Stimulated activated CD8-positive, alpha-beta memory T cell treated with anti-CD3 and anti-CD28 coated beads, Interleukin-7, amount 100 ng/mL, for 48 hours (primary cell): Measurements from ENCODE around the gene PHF21B.

ENCODE experiments used
- DNase-seq, 2 donors: peaks; one replicate each; pipeline ENCODE4 v3.0.0-alpha.2; 2020; ENCODE audit warnings: low read depth in 1 of 2; ENCODE audit errors: extremely low read depth in 1 of 2

Gene PHF21B

DNA sequence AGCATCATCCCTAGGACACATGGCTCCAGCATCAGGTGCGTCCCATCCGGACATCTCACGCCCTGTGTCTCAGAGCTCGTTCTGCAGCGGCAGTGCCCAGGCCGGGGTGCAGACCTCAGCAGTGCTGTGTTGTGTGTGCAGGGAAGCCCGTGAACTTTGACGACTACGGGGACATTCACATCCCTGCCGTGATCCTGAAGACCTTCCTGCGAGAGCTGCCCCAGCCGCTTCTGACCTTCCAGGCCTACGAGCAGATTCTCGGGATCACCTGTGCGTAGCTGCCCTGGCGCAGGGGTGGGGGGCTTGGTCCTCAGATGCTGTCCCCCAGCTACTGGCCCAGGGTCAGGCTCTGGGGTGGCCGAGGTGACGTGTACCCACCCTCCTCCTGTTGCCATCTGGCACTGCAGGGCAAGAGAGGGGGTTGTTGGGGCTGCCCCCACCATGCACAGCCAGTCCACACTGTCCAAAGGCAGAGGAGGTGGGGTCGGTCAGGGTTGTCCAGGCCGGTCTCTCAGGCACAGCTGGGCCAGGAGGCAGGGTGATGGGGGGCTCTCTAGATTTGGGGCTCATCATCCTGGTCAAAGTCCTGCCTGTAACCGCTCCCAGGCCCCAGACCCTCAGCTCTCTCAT, 160.9 kb downstream of the PHF21B start:
- DNase-seq, result no peak

DNA sequence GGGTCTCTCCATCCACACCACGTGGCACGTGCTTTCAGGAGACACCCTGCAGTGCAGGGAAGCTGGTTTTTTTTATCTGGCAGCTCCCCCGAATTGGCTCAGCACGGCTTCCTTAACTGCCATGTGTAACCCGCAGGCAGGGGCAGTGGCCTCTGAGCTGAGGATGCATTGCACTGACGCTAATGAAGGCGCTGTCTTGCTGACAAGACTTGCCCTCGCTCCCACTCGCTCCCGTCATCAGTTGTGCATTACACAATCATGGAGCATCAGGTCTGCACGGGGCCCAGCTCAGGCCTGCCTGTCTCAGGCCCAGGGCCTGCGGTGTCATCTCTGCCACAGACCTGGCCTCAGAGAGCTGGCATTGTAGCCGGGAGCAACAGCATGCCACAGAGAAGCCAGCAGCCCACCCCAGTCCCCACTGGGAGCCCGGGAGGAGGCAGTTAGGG, 161.5 kb downstream of the PHF21B start:
- no peak for DNase-seq

DNA sequence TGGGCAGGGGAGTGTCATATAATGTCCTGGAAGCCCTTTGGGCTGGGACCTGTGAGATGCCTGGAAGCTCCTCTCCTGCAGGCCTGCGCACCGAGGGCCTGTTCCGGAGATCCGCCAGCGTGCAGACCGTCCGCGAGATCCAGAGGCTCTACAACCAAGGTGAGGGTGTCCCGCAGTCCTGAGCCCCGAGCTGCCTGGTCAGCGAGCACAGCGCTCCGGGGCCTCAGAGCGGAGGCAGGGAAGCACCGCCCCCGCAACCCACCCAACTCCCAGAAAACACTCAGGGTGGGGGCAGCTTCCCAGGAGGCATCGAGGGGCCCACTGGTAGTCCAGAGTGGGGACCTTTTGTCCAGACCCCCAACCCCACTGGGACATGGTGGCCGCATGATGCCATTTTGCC, 161.9 kb downstream of the PHF21B start:
- no peak for DNase-seq

DNA sequence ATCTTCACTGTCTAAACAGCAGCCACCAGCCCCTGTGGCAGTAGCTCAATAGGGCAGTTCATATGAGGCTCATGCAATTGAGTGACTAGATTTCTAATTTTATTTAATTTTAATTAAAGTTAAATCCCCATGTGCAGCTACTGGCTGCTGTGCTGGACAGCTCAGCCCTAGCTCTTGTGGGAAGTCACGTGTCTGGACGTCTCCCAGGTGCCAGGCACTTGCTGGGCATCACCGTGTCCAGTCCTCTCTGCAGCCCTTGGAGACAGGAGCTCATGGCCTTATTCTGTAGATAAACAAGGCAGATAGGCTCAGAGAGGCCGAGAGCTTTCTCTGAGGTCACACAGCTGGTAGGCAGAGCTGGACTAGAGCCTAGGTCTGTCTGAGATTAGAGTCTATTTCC, 162.4 kb downstream of the PHF21B start:
- DNase-seq, result no peak

- DNase-seq, result no peak
Observed at GRCh38 chr22:44846726-44847275, 163.0 kb downstream of the PHF21B start.

GRCh38 chr22:44845796-44846720, 163.7 kb downstream of the PHF21B start:
- DNase-seq, result no peak

DNA sequence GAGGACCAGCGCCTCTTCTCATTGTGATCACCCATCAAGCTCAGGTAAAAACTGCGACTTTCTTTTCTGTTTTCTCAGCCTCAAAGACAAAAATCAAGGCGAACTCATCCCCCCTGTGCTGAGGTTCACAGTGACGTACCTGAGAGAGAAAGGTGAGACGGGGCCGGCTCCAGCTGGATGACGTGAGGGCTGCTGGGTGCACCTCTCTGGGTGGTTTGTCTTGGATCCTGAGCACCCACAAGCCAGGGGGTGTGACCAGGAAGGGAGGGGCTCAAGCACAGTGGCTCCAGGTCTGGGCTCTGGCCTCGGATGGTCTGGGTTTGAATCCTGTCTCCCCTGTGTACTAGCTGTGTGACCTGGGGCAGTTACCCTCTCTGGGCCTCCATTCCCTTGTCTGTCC, 164.6 kb downstream of the PHF21B start:
- no peak for DNase-seq

GRCh38 chr22:44842417-44842816, 167.4 kb downstream of the PHF21B start:
- no peak for DNase-seq

GRCh38 chr22:44840611-44841322, 169.0 kb downstream of the PHF21B start:
- no peak for DNase-seq

GRCh38 chr22:44839721-44840120, 170.1 kb downstream of the PHF21B start:
- no peak for DNase-seq

DNA sequence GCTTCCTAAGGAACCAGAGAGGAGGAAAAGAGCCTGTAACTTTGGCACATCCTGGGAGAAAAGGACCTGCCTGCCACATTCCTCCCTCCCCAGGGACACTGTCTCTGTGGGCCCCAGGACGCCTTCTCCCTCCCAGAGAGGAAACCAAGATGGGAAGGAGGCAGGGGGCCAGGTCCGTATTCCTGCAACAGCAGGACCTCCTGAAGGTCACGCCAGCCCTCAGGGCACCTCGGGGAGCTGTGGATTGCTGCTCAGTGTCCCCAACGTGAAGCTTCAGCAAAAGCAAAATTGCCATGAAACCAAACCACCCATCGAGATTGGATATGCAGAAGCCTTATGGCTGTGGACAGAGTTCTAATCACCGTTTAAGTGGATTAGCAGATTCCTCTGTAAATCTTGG, 170.7 kb downstream of the PHF21B start:
- DNase-seq, result no peak

- DNase-seq, result no peak
Observed at GRCh38 chr22:44838316-44839016, 171.3 kb downstream of the PHF21B start.

DNA sequence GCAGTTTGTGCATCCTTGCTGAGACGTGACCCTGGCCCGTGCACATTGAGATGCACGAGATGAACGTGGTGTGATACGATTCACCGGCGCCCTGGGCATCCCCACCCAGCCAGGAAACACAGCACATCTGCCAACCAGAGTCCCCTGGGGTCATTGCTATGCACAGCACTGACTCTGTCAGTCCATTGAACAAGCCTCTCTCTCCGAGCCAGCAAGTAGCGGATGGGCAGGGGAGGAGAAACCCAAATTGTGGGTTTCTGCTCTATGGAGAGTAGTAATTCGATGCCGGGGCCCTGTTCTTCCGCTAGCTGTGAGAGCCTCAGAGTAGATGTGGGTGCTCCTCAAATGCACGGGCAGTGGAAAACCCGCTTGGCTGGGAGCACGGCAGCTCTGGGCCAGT, 172.3 kb downstream of the PHF21B start:
- DNase-seq, result no peak

DNA sequence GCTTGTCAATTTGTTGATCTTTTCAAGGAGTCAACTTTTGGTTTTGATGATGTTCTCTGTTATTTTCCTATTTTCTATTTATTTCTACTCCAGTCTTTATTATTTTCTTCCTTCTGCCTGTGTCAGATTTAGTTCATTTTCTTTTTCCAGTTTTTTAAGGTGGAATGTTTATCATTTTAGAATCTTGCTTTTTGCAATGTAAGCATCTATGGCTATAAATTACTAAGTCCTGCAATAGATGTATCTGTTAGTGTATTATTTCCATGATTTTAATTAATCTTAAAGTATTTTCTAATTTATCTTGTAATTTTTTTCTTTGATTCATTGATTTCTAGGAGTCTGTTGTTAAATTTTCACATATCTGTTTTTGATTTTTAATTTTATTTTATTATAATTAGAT, 175.7 kb downstream of the PHF21B start:
- no peak for DNase-seq

GRCh38 chr22:44831885-44832284, 177.9 kb downstream of the PHF21B start:
- no peak for DNase-seq
